NCI-H128 (cell line): ENCODE measurements around the gene CASP9.
"Not testable (repeated sequence)": the region's sequence is repeated elsewhere in the genome, so short reads cannot be mapped to it uniquely, and the experiment has no call there.

ENCODE experiments used
- DNase-seq: peaks from one replicate; lab custom pipeline; 2025; ENCODE audit not compliant: unreplicated experiment; lab: John Stamatoyannopoulos, UW

Gene CASP9

GRCh38 chr1:15501208-15502032 is 22.6 kb downstream of the CASP9 start:
- peak; percentile 30 for DNase-seq

DNA sequence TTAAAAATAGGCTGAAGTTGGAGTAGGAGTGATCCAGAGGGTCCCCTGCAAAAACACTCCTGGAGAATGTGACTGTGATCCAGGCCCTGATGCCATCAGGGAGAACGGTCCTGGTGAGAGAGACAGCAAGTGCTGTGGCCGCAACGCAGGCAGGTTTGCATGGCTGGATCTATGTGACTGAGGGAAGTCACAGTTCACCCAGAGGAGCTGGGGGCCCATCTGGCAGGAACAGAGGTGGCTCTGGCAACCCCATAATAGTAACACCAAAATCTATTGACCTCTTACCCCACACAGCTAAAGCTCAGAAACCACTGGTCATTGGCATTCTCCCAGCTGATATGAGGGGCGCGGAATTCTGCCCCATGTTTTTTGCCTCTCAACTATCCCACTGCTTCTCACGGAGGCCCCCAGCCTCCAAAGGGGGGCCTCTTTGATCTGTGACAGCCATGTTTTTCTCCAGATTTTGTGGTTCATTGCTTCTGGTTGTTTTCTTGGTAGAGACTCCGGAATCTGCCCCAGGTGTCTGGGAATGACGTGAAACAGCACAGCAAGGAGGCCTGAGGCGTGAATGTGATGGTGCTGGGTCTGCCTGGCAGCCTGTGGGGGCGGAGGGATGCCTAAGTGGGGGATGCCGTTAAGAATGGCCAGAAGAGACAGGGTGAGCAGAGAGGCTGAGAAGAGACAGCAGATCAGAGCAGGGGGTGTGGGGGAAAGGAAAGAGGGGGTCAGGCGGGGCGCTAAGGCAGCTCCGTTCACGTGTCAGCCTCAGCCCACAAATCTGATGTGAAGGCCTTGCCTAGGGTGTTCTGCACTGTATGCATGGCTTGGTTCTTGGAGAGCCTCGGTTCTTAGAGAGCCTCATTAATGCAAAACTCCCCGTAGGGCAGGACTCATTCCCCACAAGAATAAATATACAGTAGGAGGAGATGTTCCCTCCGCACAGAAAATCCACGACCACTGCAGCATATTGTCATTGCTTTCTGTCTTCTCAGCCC is 23.5 kb downstream of the CASP9 start:
- DNase-seq: no peak

GRCh38 chr1:15493869-15494390 is 30.1 kb downstream of the CASP9 start:
- no peak for DNase-seq

DNA sequence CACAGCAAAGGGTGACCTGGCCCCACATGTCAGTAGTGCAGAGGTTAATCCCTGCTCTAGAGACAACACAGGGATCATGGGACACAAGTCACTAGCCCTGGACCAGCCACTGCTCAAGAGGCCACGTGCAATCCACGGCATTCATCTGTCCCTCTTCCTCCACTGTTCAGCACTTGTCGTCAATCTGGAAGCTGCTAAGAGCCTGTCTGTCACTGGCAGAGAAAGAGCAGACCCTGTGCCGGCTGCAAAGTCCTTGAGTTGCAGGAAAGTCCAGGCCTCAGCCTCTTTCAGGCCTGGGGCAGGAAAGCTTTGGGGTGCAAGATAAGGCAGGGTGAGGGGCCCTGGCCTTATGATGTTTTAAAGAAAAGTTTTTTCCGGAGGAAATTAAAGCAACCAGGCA is 31.4 kb downstream of the CASP9 start:
- no peak for DNase-seq

GRCh38 chr1:15491010-15491409 is 33.0 kb downstream of the CASP9 start:
- DNase-seq: not testable (repeated sequence)

GRCh38 chr1:15489052-15489736 is 34.8 kb downstream of the CASP9 start:
- DNase-seq: peak; percentile 58

GRCh38 chr1:15488371-15488770 is 35.6 kb downstream of the CASP9 start:
- no peak for DNase-seq

DNA sequence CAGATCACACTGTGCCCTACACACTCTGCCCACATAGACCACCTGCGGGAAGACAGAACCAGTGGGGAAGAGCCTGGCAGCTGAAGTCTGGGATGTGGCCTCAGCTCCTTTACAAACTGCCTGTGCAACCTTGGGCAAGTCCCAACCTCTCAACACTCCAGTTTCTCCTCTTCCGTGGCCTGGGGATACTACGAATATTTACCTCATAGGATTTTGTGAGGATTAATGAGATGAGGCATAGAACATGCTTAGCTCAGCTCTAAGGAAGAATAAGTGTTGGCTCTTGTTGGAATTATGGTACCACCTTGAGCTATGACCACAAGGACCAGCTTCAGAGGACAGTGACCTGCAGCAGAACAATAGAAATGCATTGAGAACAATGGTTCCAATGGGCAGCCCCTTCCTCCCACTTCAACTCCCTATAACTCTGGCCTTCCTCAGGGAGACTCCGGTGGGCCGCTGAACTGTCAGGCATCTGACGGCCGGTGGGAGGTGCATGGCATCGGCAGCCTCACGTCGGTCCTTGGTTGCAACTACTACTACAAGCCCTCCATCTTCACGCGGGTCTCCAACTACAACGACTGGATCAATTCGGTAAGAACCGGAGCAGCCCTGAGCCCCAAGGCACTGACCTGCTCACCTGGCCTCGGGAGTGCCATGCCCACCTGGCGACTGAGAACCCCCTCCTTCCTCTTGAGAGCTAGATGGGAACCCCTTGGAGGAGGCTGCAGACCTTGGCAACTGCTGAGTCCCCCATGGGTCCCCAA is 37.0 kb downstream of the CASP9 start:
- DNase-seq: not testable (repeated sequence)

DNA sequence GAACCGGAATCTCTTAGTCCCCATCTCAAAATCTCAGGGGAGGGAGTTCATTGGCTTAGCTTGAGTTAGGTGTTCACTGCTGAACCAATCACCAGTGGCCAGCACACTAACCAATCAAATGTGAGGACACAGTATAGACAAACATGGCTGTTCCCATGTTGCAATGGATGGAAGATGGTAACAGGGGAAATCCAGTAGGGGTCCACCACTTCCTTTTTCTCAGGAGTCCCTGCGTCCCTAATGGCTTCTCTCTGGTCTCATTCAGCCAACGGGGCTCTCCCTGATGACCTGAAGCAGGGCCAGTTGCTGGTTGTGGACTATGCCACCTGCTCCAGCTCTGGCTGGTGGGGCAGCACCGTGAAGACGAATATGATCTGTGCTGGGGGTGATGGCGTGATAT is 38.4 kb downstream of the CASP9 start:
- DNase-seq: no peak

DNA sequence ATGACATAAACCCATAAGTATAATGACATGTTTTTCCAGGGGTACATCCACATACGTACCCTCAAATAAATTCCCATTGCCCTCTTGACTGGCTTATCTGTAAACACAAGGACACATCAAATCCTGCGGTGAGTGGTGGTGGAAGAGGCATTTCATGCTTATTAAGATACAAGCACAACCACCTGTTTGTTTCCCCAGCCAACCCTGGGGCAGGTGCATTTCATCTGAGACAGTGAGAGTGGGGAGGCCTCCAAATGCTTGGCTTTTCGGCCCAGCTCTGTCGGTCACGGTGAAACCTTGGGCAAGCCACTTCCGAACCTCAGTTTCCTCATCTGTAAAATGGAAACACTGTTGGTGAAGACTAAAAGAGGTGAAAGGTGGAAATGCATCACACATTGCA is 39.6 kb downstream of the CASP9 start:
- not testable (repeated sequence) for DNase-seq

- DNase-seq: no peak
Measured at GRCh38 chr1:15483971-15484370, 40.0 kb downstream of the CASP9 start.

DNA sequence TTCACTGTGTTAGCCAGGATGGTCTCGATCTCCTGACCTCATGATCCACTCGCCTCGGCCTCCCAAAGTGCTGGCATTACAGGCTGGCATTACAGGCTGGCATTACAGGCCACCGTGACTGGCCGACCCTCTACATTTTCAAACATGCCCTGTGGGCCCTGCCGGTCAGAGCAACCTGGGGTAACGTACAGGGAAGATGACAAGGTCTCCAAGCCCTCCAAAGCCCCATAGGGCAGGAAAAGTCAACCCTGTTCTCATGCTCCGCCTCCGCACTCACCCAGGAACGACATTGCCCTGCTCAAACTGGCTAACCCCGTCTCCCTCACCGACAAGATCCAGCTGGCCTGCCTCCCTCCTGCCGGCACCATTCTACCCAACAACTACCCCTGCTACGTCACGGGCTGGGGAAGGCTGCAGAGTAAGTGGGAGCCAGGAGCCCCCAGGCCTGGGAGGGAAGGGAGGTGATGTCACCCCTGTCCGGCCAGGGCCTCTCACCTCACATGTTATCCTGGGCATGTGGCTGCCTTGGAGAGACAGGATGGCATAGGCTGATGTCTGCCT is 41.0 kb downstream of the CASP9 start:
- not testable (repeated sequence) for DNase-seq

DNA sequence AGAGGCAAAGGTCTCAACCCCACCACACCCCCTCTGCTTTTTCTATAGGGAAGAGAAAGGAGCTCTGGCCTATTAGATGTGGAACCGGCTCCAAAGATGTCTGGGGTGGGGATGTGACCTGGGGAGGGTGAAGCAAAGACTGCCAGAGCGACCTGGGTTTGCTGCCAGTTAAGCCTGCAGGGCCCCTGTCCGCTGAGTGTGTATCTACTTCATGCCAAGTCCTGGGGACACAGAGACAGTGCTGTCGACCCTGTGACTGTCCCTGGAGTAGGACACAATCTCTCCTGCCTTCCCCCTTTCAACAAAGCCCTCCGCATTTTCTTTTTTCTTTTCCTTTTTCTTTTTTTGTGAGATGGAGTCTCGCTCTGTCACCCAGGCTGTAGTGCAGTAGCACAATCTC is 41.6 kb downstream of the CASP9 start:
- DNase-seq: not testable (repeated sequence)

- DNase-seq: no peak
Measured at GRCh38 chr1:15479654-15480347, 44.2 kb downstream of the CASP9 start.

- no peak for DNase-seq
Measured at GRCh38 chr1:15477646-15478212, 46.3 kb downstream of the CASP9 start.

- DNase-seq: no peak
Measured at GRCh38 chr1:15476927-15477326, 47.1 kb downstream of the CASP9 start.

DNA sequence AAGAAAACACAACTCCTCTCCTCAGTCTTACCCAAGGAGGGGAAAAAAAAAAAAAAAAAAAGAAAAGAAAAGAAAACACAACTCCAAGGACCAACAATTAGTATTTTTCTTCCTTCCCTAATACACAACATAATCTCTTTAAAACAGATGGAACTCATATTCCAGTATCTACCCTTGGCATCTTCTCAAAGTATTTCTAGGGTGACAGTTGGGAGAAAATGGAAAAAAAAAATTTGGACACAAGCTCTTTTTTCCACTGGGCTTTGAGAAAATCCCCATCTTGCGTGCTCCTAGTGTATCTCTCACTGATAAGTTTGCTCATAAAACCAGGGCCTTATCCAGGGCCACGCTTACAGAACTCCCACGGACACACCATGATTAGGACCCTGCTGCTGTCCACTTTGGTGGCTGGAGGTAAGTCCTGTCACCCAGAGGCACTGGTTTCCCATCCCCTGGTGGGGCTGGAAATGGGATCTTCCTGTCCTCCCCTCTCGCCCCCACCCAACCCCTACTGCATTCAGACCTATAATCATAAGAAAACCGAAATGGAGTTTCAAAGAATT is 48.2 kb downstream of the CASP9 start, which contains the start of gene CELA2B:
Gene CELA2B (plus strand): TSS at position 353 of the 563 bp plus-strand sequence. CDS start 22 bp downstream, at position 375.
- DNase-seq: no peak

- no peak for DNase-seq
Measured at GRCh38 chr1:15472587-15472986, 51.4 kb downstream of the CASP9 start.
